HG02642 (cell line): ENCODE measurements around the gene LRRC25.

Experiments
- ATAC-seq: cut with Tn5 transposase; IDR thresholded peaks from one replicate; pipeline ENCODE4 v1.9.1; 2021; ENCODE audit warnings: mild to moderate bottlenecking; ENCODE audit not compliant: unreplicated experiment, poor library complexity

Gene LRRC25

GRCh38 chr19:18425515-18426415 is 28.3 kb upstream of the LRRC25 start:
- no peak for ATAC-seq

GRCh38 chr19:18424890-18425514 is 27.6 kb upstream of the LRRC25 start:
- no peak for ATAC-seq

- ATAC-seq = no peak
These were observed 26.9 kb upstream of the LRRC25 start for GRCh38 chr19:18424122-18424889.

- no peak for ATAC-seq
These were observed 26.0 kb upstream of the LRRC25 start for GRCh38 chr19:18423258-18424020.

DNA sequence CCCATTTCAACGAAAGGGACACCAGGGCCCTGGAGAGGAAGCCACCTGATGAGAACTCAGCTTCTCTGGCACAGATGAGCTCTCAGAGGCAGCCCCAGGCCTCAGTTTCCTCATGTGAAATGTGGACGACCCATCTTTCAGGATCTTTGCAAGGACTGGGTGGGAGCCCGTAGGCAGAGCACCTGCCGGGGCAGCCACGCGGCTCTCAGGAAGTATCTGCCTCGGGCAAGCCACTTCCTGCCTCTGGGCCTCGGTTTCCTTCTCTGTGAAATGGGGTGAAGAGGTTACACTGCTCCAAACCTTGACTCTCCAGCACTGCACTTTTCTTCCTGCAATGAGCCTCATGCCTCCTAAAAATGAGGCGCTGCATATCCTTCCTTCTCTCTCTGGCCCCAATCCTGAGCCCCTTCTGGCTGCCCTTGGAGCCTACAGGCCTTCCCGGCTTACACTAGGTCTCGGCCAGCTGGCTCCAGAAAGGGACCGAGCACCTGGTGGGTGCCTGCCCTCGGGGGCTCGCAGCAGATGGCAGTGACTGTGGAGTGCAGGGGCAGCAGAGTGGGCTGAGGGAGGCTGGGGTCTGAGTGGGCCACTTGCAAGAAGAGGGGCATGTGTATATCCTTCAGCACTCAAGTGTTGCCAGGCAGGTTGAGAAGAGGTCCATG is 25.2 kb upstream of the LRRC25 start:
- ATAC-seq = no peak

GRCh38 chr19:18421371-18421959 is 24.0 kb upstream of the LRRC25 start:
- no peak for ATAC-seq

DNA sequence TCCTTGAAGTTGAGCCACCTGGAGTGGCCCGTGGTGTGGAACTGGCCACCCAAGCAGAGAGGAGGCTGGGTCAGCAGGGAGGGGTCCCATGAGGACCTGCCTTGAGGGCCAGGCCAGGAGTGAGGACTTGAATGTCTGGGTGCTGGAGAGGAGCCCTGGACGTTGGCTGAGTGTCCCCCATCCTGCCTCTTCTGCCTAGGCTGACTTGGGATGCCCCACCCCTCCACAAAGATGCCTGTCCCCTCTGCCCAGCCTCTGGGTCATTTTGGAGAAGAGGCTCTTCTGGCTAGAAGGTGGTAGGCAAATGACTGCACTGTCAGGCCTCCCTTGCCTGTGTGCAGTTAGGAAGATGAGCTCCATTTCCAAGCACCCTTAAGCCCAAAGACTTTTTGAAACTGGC is 23.5 kb upstream of the LRRC25 start:
- no peak for ATAC-seq

GRCh38 chr19:18419699-18420460 is 22.5 kb upstream of the LRRC25 start:
- peak; percentile 7 for ATAC-seq

GRCh38 chr19:18419195-18419698 is 21.8 kb upstream of the LRRC25 start, which contains the start of gene SSBP4:
Gene SSBP4, plus strand, starts transcription at chr19:18419398. Its CDS starts 251 bp downstream, at chr19:18419649.
- peak; percentile 56 for ATAC-seq

- no peak for ATAC-seq
These were observed 21.2 kb upstream of the LRRC25 start for GRCh38 chr19:18418483-18419194.

DNA sequence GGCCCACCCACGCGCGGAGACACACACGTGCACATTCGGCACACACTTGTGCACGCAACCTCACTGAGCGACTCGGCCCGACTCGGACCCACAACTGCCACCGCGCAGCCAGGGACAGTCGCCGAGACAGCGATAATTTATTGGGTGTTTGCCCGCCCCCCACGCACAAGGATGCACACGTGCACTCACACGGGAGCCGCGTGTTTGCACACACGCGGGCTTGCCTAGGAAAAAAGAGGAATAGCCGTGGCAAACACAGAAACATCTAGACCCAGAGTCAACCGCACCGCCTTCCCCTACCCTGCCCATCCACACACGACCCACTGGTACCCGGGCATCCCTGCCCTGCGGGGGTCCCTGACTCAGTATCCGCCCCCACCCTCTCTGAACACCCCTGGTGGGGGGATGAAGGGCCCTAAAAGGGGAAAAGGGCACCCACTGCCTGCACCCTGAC is 20.6 kb upstream of the LRRC25 start:
- ATAC-seq = no peak

GRCh38 chr19:18417250-18418028 is 20.0 kb upstream of the LRRC25 start:
- ATAC-seq = no peak

DNA sequence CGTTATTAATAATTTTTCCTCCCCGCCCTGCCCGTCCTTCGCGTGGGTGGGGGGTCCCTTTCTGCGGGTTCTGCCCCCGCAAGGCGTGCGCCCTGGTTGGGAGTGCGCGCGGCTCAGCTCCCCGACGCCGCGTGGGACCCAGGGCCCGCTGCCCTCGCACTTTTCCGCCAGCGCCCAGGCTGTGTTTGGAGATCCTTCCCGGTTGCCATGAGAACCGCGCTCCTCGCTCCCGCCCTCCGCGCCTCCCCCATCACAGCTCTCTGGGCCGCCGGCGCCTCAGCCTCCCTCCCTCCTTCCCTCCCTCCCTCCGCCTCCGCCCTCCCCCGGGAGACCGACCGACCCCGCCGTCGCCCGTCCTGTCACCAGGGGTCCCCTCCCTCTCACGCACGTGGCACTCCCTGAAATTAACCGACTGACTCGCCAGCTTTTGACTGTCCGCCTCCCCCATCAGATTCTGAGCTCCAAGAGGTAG is 19.4 kb upstream of the LRRC25 start:
- no peak for ATAC-seq

DNA sequence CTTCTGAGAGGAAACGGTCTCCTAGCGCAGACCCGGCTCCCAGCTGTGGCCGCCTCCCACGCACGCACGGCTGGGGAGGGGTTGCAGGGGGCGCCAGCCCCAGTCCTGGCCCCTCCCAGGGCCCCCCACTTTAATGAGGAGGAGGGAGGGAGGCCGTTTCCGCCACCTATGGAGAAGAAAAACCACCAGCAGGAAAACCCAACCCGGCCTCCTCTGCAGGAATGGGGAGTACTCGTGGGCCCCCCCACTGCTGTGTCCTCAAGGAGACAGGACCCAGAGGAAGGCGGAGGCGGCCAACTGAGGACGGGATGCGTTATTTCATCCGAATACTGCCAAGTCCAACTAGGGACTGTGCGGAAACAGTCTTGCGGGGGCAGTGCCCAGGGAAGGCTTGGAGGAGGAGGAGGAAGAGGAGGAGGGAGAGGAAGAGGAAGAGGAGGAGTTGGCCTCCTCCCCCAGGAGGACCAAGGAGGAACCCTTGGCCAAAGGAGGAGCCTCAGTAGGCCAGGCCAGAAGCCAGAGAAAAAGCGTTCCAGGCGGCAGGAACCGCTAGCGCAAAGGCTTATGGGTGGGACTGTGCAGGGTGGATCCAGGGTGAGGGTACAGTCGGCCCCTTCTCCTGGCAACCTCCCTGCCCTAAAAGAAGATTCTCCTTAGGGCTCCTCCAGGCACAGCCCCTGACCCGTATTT is 17.9 kb upstream of the LRRC25 start:
- no peak for ATAC-seq

DNA sequence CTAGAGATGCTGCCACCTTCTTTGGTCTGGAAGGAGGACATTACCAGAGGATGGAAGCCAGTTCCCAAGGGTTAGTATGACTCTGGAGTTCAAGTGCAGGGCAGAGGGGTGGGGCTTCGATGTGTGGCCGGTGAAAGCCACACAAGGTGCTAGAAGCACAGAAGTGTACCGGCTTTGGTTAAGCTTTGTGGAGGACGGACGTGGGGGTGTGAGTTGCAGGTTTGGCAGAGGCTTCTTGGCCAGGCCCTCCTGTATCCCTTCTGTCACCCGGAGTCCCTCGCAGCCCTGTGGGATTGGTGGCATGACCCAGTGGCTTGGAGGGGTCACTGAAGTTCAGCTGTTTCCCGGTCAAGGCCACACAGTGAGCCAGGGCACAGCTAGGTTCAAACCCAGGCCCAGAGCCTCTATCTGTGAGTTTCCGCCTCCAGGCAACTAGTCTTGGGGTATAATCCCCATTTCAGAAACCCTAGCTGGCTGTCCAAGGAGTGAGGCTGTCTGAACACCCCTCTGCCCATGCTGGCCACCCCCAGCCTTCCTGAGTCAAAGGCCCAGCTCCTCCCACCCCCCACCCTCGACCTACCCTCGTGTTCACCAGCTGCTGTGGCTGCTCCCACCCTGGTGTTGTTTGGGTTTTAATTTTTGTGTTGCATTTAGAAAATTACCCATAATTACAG is 17.2 kb upstream of the LRRC25 start:
- no peak for ATAC-seq
